ENCODE data around the gene LHX4.

DNA sequence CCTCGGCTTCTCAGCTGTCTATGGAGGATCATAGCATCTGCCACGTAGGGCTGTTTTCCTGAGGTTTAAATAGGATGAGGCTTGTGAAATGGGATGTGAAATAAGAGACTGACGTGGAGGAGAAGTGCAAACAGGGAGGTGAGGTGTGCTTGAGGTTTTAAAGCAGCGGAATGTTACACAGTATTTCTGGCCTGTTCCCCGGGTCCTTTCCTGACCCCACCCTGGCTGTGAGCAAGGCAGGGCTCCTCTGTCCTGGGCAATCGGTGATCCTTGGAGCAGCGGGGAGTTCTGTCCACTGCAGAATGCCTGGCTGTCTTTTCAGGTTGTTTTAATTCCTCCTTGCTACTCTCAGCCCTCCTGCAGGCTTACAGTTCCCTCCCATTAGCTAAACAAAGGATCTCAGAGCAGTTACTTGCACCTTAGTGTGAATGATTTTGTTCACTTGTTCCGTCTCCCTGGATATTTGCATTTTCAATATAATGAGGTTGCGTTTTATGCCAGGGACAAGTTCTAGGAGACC, 38.6 kb downstream of the LHX4 start:
- no peak for TF ChIP-seq POLR2A (IDR thresholded peaks at IDR 0.05)
- TF ChIP-seq, protein P1, sequence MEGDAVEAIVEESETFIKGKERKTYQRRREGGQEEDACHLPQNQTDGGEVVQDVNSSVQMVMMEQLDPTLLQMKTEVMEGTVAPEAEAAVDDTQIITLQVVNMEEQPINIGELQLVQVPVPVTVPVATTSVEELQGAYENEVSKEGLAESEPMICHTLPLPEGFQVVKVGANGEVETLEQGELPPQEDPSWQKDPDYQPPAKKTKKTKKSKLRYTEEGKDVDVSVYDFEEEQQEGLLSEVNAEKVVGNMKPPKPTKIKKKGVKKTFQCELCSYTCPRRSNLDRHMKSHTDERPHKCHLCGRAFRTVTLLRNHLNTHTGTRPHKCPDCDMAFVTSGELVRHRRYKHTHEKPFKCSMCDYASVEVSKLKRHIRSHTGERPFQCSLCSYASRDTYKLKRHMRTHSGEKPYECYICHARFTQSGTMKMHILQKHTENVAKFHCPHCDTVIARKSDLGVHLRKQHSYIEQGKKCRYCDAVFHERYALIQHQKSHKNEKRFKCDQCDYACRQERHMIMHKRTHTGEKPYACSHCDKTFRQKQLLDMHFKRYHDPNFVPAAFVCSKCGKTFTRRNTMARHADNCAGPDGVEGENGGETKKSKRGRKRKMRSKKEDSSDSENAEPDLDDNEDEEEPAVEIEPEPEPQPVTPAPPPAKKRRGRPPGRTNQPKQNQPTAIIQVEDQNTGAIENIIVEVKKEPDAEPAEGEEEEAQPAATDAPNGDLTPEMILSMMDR (IDR thresholded peaks at IDR 0.05): no peak

All from suprapubic skin (tissue), 3 donors.